ENCODE data around the gene L3MBTL4.

GRCh38 chr18:6115710-6116109 is 299.0 kb downstream of the L3MBTL4 start:
- TF ChIP-seq HNRNPLL (IDR thresholded peaks at IDR 0.05; ENCODE audit: low read depth, low read length, poor library complexity, severe bottlenecking), result no peak
- no peak for TF ChIP-seq SRSF9 (IDR thresholded peaks at IDR 0.05; ENCODE audit: borderline replicate concordance, low read depth, low read length)
- TF ChIP-seq CHD1 (IDR thresholded peaks at IDR 0.05; ENCODE audit: low read length), result no peak
- no peak for TF ChIP-seq BHLHE40 (IDR thresholded peaks at IDR 0.05; ENCODE audit: low read length)
- no peak for TF ChIP-seq ZNF354B (CRISPR knock-in tag; IDR thresholded peaks at IDR 0.05)
- no peak for TF ChIP-seq RBBP5 (IDR thresholded peaks at IDR 0.05; ENCODE audit: borderline replicate concordance, insufficient read depth, low read length, poor library complexity, severe bottlenecking)
- no peak for TF ChIP-seq CTCF (IDR thresholded peaks at IDR 0.05 in 2 of 3, conservative IDR thresholded peaks at IDR 0.05 in 1 of 3; ENCODE audit: insufficient read depth in 2 of 3, low read depth in 1 of 3, low read length in 3 of 3)
- no peak for TF ChIP-seq POLR2A (conservative IDR thresholded peaks at IDR 0.05)

Measured in K562 (cell line).